Spleen (tissue), 11 donors: Measurements from ENCODE around the gene LPIN3. TPM values are rescaled to one million over a fixed set of nuclear protein-coding genes. Genes with fewer than 3 reads are reported as not detected.

Experiments used
- DNase-seq: peaks from one replicate; pipeline ENCODE4 v3.0.0-alpha.2; 2020
- H3K27ac ChIP-seq, 8 donors: fragments of 200-600 bp; sonication (generic) in 7 of 8; 1 replicate in 4 of 8; 2 replicates in 4 of 8; pipeline versions ENCODE4 v1.5.0 to v1.8.0; 2016 to 2021; ENCODE audit warnings: inconsistent platforms in 4 of 8, mild to moderate bottlenecking in 4 of 8, moderate library complexity in 1 of 8
- H3K27me3 ChIP-seq, 7 donors: fragments of 200-600 bp; sonication (generic) in 6 of 7; replicated peaks in 1 of 7; 1 replicate in 4 of 7; 2 replicates in 3 of 7; pipeline versions ENCODE4 v1.5.0 to v1.8.0; 2016 to 2021; ENCODE audit warnings: inconsistent platforms in 3 of 7, mild to moderate bottlenecking in 1 of 7
- H3K36me3 ChIP-seq, 6 donors: fragments of 200-600 bp; sonication (generic) in 5 of 6; 1 replicate in 4 of 6; 2 replicates in 2 of 6; pipeline versions ENCODE4 v1.5.0 to v1.8.0; 2016 to 2021; ENCODE audit warnings: inconsistent platforms in 2 of 6
- H3K4me1 ChIP-seq, 6 donors: fragments of 200-600 bp; sonication (generic) in 5 of 6; 1 replicate in 3 of 6; 2 replicates in 3 of 6; pipeline versions ENCODE4 v1.5.0 to v1.8.0; 2016 to 2021; ENCODE audit warnings: inconsistent platforms in 3 of 6
- H3K4me3 ChIP-seq, 8 donors: fragments of 200-600 bp; sonication (generic) in 7 of 8; 1 replicate in 4 of 8; 2 replicates in 4 of 8; pipeline versions ENCODE4 v1.5.0 to v1.8.0; 2016 to 2021; ENCODE audit warnings: inconsistent platforms in 4 of 8, mild to moderate bottlenecking in 4 of 8, moderate library complexity in 2 of 8
- H3K9me3 ChIP-seq, 8 donors: fragments of 200-600 bp; sonication (generic) in 7 of 8; 1 replicate in 4 of 8; 2 replicates in 4 of 8; pipeline versions ENCODE4 v1.5.0 to v1.8.0; 2016 to 2021; ENCODE audit warnings: inconsistent platforms in 4 of 8
- CTCF ChIP-seq, 11 experiments: fragments of 200-600 bp in 7 of 11; fragments of 450-650 bp in 4 of 11; sonication (generic) in 4 of 11; IDR thresholded peaks in 8 of 11; conservative IDR thresholded peaks in 3 of 11; 1 replicate in 7 of 11; 2 replicates in 4 of 11; pipeline versions ENCODE4 v1.4.0 to v1.8.0; 2016 to 2021; ENCODE audit warnings: antibody characterized with exemption in 11 of 11, inconsistent platforms in 4 of 11, mild to moderate bottlenecking in 1 of 11
- POLR2A ChIP-seq, 3 donors: fragments of 450-650 bp; IDR thresholded peaks; one replicate each; pipeline ENCODE4 v1.5.1; 2017; ENCODE audit warnings: antibody characterized with exemption in 3 of 3, mild to moderate bottlenecking in 1 of 3
- POLR2AphosphoS5 ChIP-seq, 3 donors: sonication (generic); formaldehyde crosslinking; IDR thresholded peaks; one replicate each; pipeline ENCODE4 v1.5.1; 2017; ENCODE audit warnings: antibody characterized with exemption in 3 of 3
- WGBS, 5 donors: extraction: QIAGEN DNeasy Blood & Tissue Kit in 3 of 5; methylation state at CpG; one replicate each; pipeline versions ENCODE4 v1.1.5 to v1.1.7; 2013 to 2018; 5-methylcytosine and 5-hydroxymethylcytosine counted together
- intact Hi-C: fragments of 100-400 bp; cut with DNase I; formaldehyde crosslinking; loops from one replicate; pipeline ENCODE4 v1.15.0; 2023; ENCODE audit warnings: low total_unique reads
- polyA plus RNA-seq, 3 donors: library from polyadenylated mRNA; stranded (reverse); fragments of 200-250 nt; gene quantifications; one replicate each; pipeline ENCODE4 v1.2.1, GENCODE V29; 2013
- total RNA-seq, 7 donors: library from RNA; depleted of rRNA in 3 of 7; stranded (reverse); fragments of >200 nt in 3 of 7; fragmentation: NEBNext Ultra II Directional in 4 of 7; extraction: Animal tissue kit (Norgen Biotek cat#: 25700) in 4 of 7; gene quantifications; one replicate each; pipeline versions ENCODE4 v1.1.0 to v1.2.1, GENCODE V29; 2016 to 2021
- donor health status: healthy with polysubstance abuse.
- donor health status: DM: no; HTN: no; CAD: no; lungs with moderate emphysema.
- donor health status: DM: no; HTN: no; CAD: no.
- donor health status: Bipolar disorder and iron deficiency.
- donor health status: healthy.
- donor health status: DM: no; HTN: no; CAD: no.
- donor health status: DM: yes; HTN: yes; CAD: no.

The LPIN3 gene
- total and polyA plus RNA-seq, 10 donors = 2.5 to 9.6 (median 4.4) TPM

GRCh38 chr20:41300383-41300782 is 40.2 kb upstream of the LPIN3 start:
- H3K4me3 ChIP-seq = no peak overlapping the region
- H3K36me3 ChIP-seq = no peaks in the 10 kb centered on the region
- intact Hi-C loops = no loop called here
- no peak overlapping the region for H3K27ac ChIP-seq
- DNase-seq = no peak
- WGBS, 5 donors = 67 to 85% (median 77%) methylated on average over 3 of the region's 3 CpGs
- TF ChIP-seq CTCF (IDR thresholded peaks at IDR 0.05 in 8 of 11, conservative IDR thresholded peaks at IDR 0.05 in 3 of 11) (no peak), POLR2AphosphoS5 (IDR thresholded peaks at IDR 0.05) (no peak), POLR2A (IDR thresholded peaks at IDR 0.05) (no peak)
- H3K9me3 ChIP-seq = no peaks in the 10 kb centered on the region
- peaks cover 0 to 22% (median 2%) of the 10 kb centered on the region in 6 donors for H3K4me1 ChIP-seq
- H3K27me3 ChIP-seq = no peaks in the 10 kb centered on the region

- Histone ChIP-seq H3K4me3 (no peak overlapping the region), H3K9me3 (no peaks in the 10 kb centered on the region), H3K36me3 (no peaks in the 10 kb centered on the region), H3K4me1 (peaks cover 0 to 25% (median 3%) of the 10 kb centered on the region in 6 donors), H3K27ac (peak overlapping the region in 3 of 8 donors; percentile 2 to 46 (median 29)), H3K27me3 (no peaks in the 10 kb centered on the region)
- no peak for DNase-seq
- TF ChIP-seq POLR2AphosphoS5 (IDR thresholded peaks at IDR 0.05) = no peak
- TF ChIP-seq CTCF (IDR thresholded peaks at IDR 0.05 in 8 of 11, conservative IDR thresholded peaks at IDR 0.05 in 3 of 11) = no peak
- TF ChIP-seq POLR2A (IDR thresholded peaks at IDR 0.05) = no peak
- 80 to 89% (median 82%) methylated on average over 4 of the region's 4 CpGs for whole genome bisulfite sequencing, 5 donors
- intact Hi-C loops = no loop called here
Measured at GRCh38 chr20:41300886-41301285, 39.7 kb upstream of the LPIN3 start.

- Histone ChIP-seq H3K4me3 (no peak overlapping the region), H3K4me1 (peaks cover 0 to 54% (median 9%) of the 10 kb centered on the region in 6 donors), H3K9me3 (no peaks in the 10 kb centered on the region), H3K36me3 (no peaks in the 10 kb centered on the region), H3K27ac (no peak overlapping the region), H3K27me3 (no peaks in the 10 kb centered on the region)
- DNase-seq = no peak
- intact Hi-C loops = no loop called here
- no peak for TF ChIP-seq POLR2AphosphoS5 (IDR thresholded peaks at IDR 0.05)
- no peak for TF ChIP-seq CTCF (IDR thresholded peaks at IDR 0.05 in 8 of 11, conservative IDR thresholded peaks at IDR 0.05 in 3 of 11)
- TF ChIP-seq POLR2A (IDR thresholded peaks at IDR 0.05) = no peak
- 61 to 86% (median 74%) methylated on average over 1 of the region's 1 CpG for WGBS, 5 donors
Measured at GRCh38 chr20:41304002-41304401, 36.6 kb upstream of the LPIN3 start.

GRCh38 chr20:41304424-41305079 is 36.1 kb upstream of the LPIN3 start:
- no peak for TF ChIP-seq POLR2AphosphoS5 (IDR thresholded peaks at IDR 0.05)
- TF ChIP-seq POLR2A (IDR thresholded peaks at IDR 0.05) = no peak
- no peak for TF ChIP-seq CTCF (IDR thresholded peaks at IDR 0.05 in 8 of 11, conservative IDR thresholded peaks at IDR 0.05 in 3 of 11)
- Histone ChIP-seq H3K4me1 (peaks cover 0 to 60% (median 9%) of the 10 kb centered on the region in 6 donors), H3K9me3 (no peaks in the 10 kb centered on the region), H3K36me3 (no peaks in the 10 kb centered on the region), H3K27ac (no peak overlapping the region), H3K4me3 (no peak overlapping the region), H3K27me3 (no peaks in the 10 kb centered on the region)
- 86 to 97% (median 93%) methylated on average over 3 of the region's 3 CpGs for WGBS, 5 donors
- DNase-seq = no peak
- intact Hi-C loops = no loop called here
